ENCODE results near the gene CLN6.

Gene CLN6

GRCh38 chr15:68229386-68230156 lies at the start of gene CLN6:
Gene CLN6 (minus strand): TSS chr15:68229728. CDS start chr15:68229584, 144 bp downstream.
- DNase-seq = peak; percentile 83

- DNase-seq = no peak
Measured at GRCh38 chr15:68278595-68279405, 49.3 kb upstream of the CLN6 start.

GRCh38 chr15:68278345-68278594 lies 48.7 kb upstream of the CLN6 start:
- DNase-seq = no peak

GRCh38 chr15:68277603-68278344 lies 48.2 kb upstream of the CLN6 start, which contains the start of gene FEM1B:
Gene FEM1B (plus strand): TSS chr15:68277745. CDS start chr15:68278418, 673 bp downstream.
- peak; percentile 84 for DNase-seq

- DNase-seq = no peak
Measured at GRCh38 chr15:68277131-68277602, 47.6 kb upstream of the CLN6 start.

- no peak for DNase-seq
Measured at GRCh38 chr15:68276668-68277067, 47.1 kb upstream of the CLN6 start.

- DNase-seq = no peak
Measured at GRCh38 chr15:68275165-68275746, 45.7 kb upstream of the CLN6 start.

- no peak for DNase-seq
Measured at GRCh38 chr15:68274201-68274848, 44.8 kb upstream of the CLN6 start.

GRCh38 chr15:68272721-68273271 lies 43.3 kb upstream of the CLN6 start:
- DNase-seq = no peak

- no peak for DNase-seq
Measured at GRCh38 chr15:68271854-68272471, 42.4 kb upstream of the CLN6 start.

- no peak for DNase-seq
Measured at GRCh38 chr15:68268405-68268804, 38.9 kb upstream of the CLN6 start.

GRCh38 chr15:68265674-68266073 lies 36.1 kb upstream of the CLN6 start:
- DNase-seq = no peak

GRCh38 chr15:68265081-68265480 lies 35.6 kb upstream of the CLN6 start:
- DNase-seq = no peak

- DNase-seq = no peak
Measured at GRCh38 chr15:68264282-68264681, 34.8 kb upstream of the CLN6 start.

GRCh38 chr15:68262514-68263356 lies 33.2 kb upstream of the CLN6 start:
- no peak for DNase-seq

GRCh38 chr15:68261980-68262379 lies 32.5 kb upstream of the CLN6 start:
- DNase-seq = no peak

- no peak for DNase-seq
Measured at GRCh38 chr15:68261241-68261640, 31.7 kb upstream of the CLN6 start.

GRCh38 chr15:68259883-68260282 lies 30.4 kb upstream of the CLN6 start:
- DNase-seq = no peak

GRCh38 chr15:68258692-68259091 lies 29.2 kb upstream of the CLN6 start:
- no peak for DNase-seq

- peak; percentile 67 for DNase-seq
Measured at GRCh38 chr15:68256675-68257450, 27.3 kb upstream of the CLN6 start.
